GM21717 (cell line): Measurements from ENCODE around the gene RHOH.
"Not testable (repeated sequence)": the region's sequence is repeated elsewhere in the genome, so short reads cannot be mapped to it uniquely, and the experiment has no call there.

Experiments
- ATAC-seq: cut with Tn5 transposase; IDR thresholded peaks from one replicate; pipeline ENCODE4 v1.9.1; 2021; ENCODE audit warnings: mild to moderate bottlenecking, moderate library complexity; ENCODE audit not compliant: unreplicated experiment

The RHOH gene

GRCh38 chr4:40256817-40257216 lies 60.0 kb downstream of the RHOH start:
- no peak for ATAC-seq

DNA sequence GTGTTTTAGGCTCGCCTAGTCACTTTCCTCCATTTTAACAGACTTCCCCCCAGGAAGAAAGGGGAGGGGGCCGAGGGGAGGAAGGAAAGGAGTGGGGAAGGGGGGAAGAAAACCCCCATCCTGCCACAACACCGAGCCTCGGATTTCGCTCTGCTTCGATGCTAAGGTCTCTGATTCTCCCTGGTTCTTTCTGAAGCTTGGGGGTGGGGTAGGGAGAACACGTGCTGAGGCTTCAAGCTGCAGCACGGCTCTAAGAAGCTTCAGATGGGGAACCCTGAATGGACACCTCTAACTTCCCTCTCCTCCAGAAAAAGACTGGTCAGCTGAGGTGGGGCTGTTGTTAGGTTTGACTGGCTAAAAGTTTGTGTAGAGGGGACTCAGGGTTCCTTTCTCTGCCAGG lies 61.8 kb downstream of the RHOH start:
- ATAC-seq = no peak

- ATAC-seq = no peak
These were observed 64.6 kb downstream of the RHOH start for GRCh38 chr4:40261231-40262076.

GRCh38 chr4:40262077-40262528 lies 65.3 kb downstream of the RHOH start:
- ATAC-seq = no peak

DNA sequence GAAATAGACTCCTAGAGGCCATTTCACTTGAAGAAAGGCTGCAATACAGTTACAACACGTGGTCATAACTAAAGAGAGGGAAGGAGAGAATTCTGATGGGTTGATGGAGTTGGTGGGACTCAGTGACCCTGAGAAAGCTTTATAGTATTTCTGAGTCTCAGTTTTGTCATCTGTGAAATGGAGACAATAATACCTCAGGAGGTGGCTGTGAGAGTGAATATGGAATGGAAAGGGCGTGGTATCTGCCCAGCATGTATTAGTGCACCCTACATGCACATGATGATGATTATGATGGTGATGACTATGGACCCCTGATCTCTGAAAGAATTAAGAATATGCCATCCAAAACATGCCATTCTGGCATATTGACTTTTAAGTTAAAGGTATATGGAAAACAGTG lies 66.0 kb downstream of the RHOH start:
- no peak for ATAC-seq

DNA sequence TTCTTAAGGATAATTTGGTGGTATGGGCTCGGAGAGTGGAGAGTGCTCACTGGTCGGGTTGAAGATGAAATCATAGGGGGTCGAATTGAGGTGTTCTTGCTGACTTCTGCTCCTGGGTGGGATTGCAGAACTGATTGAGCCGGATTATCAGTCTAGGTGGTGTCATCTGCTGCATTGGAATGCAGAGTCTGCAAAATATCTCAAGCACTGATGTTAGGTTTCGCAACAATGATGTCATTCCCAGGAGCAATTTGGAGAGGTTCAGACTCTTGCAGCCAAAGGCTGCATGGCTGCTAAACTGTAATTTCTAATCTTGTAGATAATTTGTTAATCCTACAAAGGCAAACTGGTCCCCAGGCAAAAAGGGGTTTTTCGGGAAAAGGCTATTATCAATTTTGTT lies 67.7 kb downstream of the RHOH start:
- no peak for ATAC-seq

DNA sequence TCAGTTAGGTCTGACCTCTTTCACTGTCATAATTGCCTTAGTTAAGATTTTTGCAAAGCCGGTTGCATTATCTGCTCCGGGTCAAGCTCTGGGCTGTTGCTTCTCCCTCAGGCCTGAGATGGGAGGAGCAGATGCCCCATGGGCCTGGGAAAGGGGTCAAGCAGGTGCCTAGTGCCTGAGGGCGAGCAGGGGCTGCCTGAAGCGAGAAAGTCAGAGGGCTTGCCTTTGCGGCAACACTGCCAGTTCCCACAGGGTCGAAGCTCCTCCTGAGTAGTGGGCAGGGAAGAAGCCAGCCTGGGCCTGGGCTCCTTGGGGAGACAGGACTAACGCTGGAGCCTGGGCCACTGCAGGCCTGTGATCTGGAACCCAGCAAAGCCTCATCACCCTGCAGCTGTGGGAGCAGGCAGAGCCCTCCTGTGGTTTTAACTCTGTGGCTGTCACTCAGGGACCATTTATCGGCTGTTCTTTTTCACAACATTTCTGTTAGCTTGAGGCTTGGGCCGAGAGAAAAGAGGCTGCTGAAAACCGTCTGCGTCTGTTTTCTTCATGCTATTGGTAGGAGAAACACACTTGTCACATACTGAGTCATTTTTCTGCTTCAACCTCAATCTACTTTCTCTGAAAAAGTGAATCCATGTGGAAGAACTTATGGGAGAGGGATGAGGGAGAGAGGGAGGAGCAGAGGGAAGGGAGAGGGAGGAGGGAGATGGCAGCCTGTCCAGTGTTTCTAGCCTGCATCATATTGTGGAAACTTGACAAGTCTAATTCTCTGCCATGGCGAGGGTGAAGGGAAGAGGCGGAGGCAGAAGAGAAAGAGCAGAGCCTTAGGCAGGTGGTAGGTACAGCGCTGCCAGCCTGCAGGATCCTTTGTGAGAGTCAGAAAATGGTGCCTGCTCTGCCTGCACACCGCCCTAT lies 68.4 kb downstream of the RHOH start:
- no peak for ATAC-seq

DNA sequence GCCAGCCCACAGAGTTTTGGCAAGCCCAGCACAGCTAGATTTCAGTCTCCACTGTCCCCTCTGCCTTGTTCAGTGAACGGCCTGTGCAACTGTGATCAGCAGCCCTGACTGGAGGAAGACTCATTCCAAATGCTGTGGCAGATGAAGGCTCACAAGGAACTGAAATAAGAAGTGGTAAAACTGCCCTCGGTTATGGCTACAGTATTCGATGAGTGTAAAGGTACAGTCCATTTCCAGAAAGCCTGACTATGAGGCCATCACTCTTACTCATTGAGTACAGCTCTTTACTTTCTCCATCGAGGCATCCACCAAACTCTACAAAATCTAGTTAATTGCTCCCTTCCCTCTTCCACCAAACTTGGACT lies 69.1 kb downstream of the RHOH start:
- no peak for ATAC-seq

GRCh38 chr4:40269133-40269532 lies 72.3 kb downstream of the RHOH start:
- no peak for ATAC-seq

GRCh38 chr4:40270609-40271008 lies 73.8 kb downstream of the RHOH start:
- no peak for ATAC-seq

DNA sequence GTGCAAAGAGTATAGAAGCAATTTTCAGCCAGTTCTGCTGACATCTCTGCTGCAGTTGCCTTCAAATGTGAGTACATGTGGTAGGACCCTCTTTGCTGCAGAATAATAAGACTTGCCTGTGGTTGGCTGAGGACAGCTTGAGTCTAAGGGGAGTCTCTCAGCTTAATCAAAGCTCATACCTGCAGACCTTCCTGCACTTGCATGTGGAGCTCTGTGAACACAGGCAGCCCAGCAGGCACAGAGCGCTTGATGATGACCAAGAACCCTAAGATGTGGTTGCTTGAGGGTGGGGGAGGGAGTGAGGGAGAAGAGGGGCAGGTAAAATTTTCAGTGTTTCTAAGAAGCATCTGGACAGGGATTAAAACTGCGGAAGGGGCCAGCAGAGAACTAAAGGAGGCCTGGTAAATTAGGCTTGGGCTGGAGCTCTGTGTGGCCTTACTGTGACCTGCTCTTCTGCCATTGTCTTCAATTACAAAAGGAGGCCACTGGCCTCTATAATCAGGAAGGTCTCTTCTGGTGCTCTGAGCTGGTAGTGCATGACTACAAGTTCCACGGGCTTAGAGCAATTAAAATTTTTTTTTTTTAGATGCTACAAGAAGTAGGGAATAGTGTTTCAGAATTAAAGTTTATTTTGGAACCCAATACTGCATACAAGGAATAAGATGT lies 78.4 kb downstream of the RHOH start:
- ATAC-seq = no peak

DNA sequence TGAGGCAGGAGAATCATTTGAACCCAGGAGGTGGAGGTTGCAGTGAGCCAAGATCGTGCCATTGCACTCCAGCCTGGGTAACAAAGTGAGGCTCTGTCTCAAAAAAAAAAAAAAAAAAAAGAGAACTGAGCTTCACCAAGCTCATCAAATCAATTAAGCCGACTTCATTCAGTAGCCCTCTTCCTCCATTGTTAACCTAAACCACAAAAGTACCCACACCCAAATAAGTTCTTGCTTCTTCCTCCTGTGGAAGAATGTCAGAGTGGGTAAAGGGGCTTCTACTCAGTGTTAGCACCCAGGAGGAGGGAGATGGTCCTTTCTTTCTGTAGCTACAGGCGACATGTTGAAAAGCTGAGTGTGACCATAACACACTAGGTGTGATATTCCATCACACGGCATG lies 79.7 kb downstream of the RHOH start:
- no peak for ATAC-seq

- no peak for ATAC-seq
These were observed 83.8 kb downstream of the RHOH start for GRCh38 chr4:40280586-40280985.

GRCh38 chr4:40281099-40281498 lies 84.3 kb downstream of the RHOH start:
- no peak for ATAC-seq

DNA sequence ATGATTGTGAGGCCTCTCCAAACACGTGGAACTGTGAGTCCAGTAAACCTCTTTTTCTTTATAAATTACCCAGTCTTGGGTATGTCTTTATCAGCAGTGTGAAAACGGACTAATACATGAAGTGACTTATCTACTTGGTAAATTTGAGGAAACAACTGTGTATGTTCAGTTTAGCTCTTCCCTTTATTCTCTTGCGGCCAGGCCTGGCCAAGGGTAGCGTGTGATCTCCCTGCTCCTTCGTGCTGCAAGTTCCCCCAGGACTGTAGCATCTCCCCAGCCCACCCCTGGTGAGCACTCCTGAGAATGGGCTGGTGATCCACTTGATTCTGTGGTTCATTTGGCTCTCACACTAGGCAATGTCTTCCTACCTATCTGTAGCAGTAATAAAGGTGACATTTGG lies 85.1 kb downstream of the RHOH start:
- no peak for ATAC-seq

- not testable (repeated sequence) for ATAC-seq
These were observed 86.0 kb downstream of the RHOH start for GRCh38 chr4:40282857-40283256.

GRCh38 chr4:40283413-40283812 lies 86.6 kb downstream of the RHOH start:
- no peak for ATAC-seq

DNA sequence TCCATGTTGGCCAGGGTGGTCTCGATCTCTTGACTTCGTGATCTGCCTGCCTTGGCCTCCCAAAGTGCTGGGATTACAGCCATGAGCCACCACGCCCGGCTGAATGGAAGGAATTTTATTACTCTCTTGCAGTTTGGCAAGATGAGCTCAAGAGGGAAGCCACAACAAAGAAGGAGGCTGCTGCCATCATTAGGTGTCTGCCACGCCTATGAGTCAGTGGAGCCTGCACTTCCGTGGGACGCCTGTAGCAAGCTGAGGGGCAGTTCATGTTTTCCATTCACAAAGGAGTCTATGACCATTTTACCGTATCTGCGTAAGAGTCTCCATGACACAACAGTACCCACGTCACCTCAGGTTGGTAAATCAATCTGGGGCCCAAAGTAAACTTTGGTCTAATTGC lies 87.1 kb downstream of the RHOH start:
- ATAC-seq = no peak

DNA sequence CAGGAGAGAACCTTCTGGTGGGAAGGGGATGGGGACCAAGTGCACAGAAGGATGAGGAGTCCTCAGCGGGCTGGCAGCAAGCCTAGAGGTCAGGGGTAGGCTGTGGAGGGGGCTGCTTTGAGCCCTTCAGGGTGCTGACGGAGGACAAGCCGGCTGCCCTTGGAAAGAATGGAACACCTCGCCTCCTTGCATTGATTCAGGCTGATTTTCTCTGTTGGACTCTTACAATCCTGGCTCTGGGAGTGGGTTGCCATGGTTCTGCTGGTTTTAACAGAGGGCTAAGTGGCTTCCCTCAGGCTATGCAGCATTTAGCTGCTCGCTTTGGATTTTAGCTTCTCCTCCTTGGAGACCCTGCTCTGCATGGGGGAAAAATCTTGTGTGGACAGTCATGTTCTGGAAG lies 88.9 kb downstream of the RHOH start:
- no peak for ATAC-seq

GRCh38 chr4:40288566-40288965 lies 91.7 kb downstream of the RHOH start:
- ATAC-seq = no peak

- ATAC-seq = no peak
These were observed 92.7 kb downstream of the RHOH start for GRCh38 chr4:40289366-40290188.
